ENCODE results near the gene RANGAP1. TPM values are rescaled to one million over a fixed set of nuclear protein-coding genes. Genes with fewer than 3 reads are reported as not detected.

Gene RANGAP1
- total RNA-seq, 1 donor from 2014 or later, result 135 TPM

GRCh38 chr22:41204066-41204465, 81.9 kb downstream of the RANGAP1 start:
- no peak for DNase-seq (ENCODE audit: extremely low read depth, low read depth, low spot score)

GRCh38 chr22:41203118-41203517, 82.9 kb downstream of the RANGAP1 start:
- DNase-seq (ENCODE audit: extremely low read depth, low read depth, low spot score), result no peak

GRCh38 chr22:41201141-41201540, 84.8 kb downstream of the RANGAP1 start:
- no peak for DNase-seq (ENCODE audit: extremely low read depth, low read depth, low spot score)

- no peak for DNase-seq (ENCODE audit: extremely low read depth, low read depth, low spot score)
Measured at GRCh38 chr22:41198027-41198580, 87.9 kb downstream of the RANGAP1 start.

- DNase-seq (ENCODE audit: extremely low read depth, low read depth, low spot score), result no peak
Measured at GRCh38 chr22:41197038-41197972, 88.7 kb downstream of the RANGAP1 start.

Other genes starting within 250 kb of the RANGAP1 start
- 62.8 and 68.1 TPM in 2 replicates for gene EP300, start 193.6 kb downstream of the RANGAP1 start, total RNA-seq
- 23.2 and 25.8 TPM in 2 replicates for gene L3MBTL2, start 80.9 kb downstream of the RANGAP1 start, total RNA-seq
- gene CHADL, start 45.3 kb downstream of the RANGAP1 start, total RNA-seq, result 0.73 and 1.3 TPM in 2 replicates
- gene ZC3H7B, start 15.3 kb upstream of the RANGAP1 start, total RNA-seq, result 97.4 and 125 TPM in 2 replicates
- 5.0 and 8.1 TPM in 2 replicates for gene TEF, start 95.8 kb upstream of the RANGAP1 start, total RNA-seq
- gene TOB2, start 160.6 kb upstream of the RANGAP1 start, total RNA-seq, result 45.5 and 49.9 TPM in 2 replicates
- 26.1 and 43.8 TPM in 2 replicates for gene PHF5A, start 182.5 kb upstream of the RANGAP1 start, total RNA-seq
- gene ACO2, start 182.9 kb upstream of the RANGAP1 start, total RNA-seq, result 84.3 and 87.2 TPM in 2 replicates